HL-60 (cell line): ENCODE measurements around the gene SRGAP3.

Experiments
- DNase-seq, 2 experiments: peaks; one replicate each; pipeline ENCODE4 v3.0.0-alpha.2; 2010 to 2020; ENCODE audit warnings: low read depth in 1 of 2, low spot score in 1 of 2
- H3K27ac ChIP-seq: fragments of 250-450 bp; sonication (Bioruptor Pico); replicated peaks from 2 replicates; pipeline ENCODE4 v1.5.1; 2020; ENCODE audit warnings: mild to moderate bottlenecking, moderate library complexity
- H3K27me3 ChIP-seq: fragments of 250-450 bp; sonication (Bioruptor Pico); 2 replicates; pipeline ENCODE4 v1.5.1; 2021; ENCODE audit warnings: mild to moderate bottlenecking, moderate library complexity; ENCODE audit not compliant: insufficient read depth, poor library complexity, severe bottlenecking
- H3K4me3 ChIP-seq: replicated peaks from 2 replicates; pipeline ENCODE4 v1.5.1; 2011; ENCODE audit warnings: mild to moderate bottlenecking, control low read depth, low read length; ENCODE audit not compliant: insufficient read depth
- GABPA ChIP-seq: IDR thresholded peaks from 2 replicates; pipeline ENCODE4 v1.6.1; 2012; ENCODE audit warnings: low read depth
- POLR2AphosphoS5 ChIP-seq: IDR thresholded peaks from 2 replicates; pipeline ENCODE4 v1.6.1; 2012; ENCODE audit warnings: low read depth
- REST ChIP-seq: IDR thresholded peaks from 2 replicates; pipeline ENCODE4 v1.6.1; 2012; ENCODE audit warnings: low read depth; ENCODE audit not compliant: insufficient replicate concordance
- SPI1 ChIP-seq: IDR thresholded peaks from 2 replicates; pipeline ENCODE4 v1.6.1; 2012; ENCODE audit warnings: low read depth, mild to moderate bottlenecking, borderline replicate concordance
- TF ChIP-seq, protein P1 (sequence below): IDR thresholded peaks from one replicate; pipeline ENCODE4 v1.5.1; 2011; ENCODE audit warnings: low read length, control low read depth, inconsistent platforms; ENCODE audit not compliant: insufficient read depth

Gene SRGAP3

GRCh38 chr3:9153904-9154619 is 95.4 kb downstream of the SRGAP3 start:
- no peak overlapping the region for H3K27ac ChIP-seq
- TF ChIP-seq POLR2AphosphoS5: no peak
- no peak for TF ChIP-seq GABPA
- TF ChIP-seq, protein P1, sequence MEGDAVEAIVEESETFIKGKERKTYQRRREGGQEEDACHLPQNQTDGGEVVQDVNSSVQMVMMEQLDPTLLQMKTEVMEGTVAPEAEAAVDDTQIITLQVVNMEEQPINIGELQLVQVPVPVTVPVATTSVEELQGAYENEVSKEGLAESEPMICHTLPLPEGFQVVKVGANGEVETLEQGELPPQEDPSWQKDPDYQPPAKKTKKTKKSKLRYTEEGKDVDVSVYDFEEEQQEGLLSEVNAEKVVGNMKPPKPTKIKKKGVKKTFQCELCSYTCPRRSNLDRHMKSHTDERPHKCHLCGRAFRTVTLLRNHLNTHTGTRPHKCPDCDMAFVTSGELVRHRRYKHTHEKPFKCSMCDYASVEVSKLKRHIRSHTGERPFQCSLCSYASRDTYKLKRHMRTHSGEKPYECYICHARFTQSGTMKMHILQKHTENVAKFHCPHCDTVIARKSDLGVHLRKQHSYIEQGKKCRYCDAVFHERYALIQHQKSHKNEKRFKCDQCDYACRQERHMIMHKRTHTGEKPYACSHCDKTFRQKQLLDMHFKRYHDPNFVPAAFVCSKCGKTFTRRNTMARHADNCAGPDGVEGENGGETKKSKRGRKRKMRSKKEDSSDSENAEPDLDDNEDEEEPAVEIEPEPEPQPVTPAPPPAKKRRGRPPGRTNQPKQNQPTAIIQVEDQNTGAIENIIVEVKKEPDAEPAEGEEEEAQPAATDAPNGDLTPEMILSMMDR: no peak
- no peak for TF ChIP-seq SPI1
- no peak for TF ChIP-seq REST
- no peak for DNase-seq
- H3K27me3 ChIP-seq: no peaks in the 10 kb centered on the region
- no peak overlapping the region for H3K4me3 ChIP-seq

DNA sequence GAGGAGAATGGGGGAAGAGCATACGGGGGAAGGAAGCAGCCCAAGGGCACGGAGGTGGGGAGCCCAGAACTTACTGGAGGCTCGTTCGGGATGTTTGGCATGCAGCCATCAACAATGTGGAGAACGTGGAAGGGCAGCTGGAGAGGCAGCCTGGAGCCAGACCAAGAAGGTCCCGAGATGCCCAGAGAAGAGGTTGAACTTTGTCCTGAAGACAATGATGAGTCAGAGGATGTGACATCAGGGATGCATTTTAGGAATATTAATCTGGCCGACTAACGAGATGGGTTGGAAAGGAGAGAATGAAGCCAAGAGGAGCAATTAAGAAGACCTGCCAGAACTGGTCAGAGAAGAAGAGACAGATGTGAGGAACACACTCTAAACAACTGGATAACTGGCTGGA is 98.2 kb downstream of the SRGAP3 start:
- TF ChIP-seq, protein P1: no peak
- TF ChIP-seq GABPA (no peak), POLR2AphosphoS5 (no peak), SPI1 (no peak), REST (no peak)
- Histone ChIP-seq H3K27ac (no peak overlapping the region), H3K4me3 (no peak overlapping the region), H3K27me3 (no peaks in the 10 kb centered on the region)
- DNase-seq: no peak

DNA sequence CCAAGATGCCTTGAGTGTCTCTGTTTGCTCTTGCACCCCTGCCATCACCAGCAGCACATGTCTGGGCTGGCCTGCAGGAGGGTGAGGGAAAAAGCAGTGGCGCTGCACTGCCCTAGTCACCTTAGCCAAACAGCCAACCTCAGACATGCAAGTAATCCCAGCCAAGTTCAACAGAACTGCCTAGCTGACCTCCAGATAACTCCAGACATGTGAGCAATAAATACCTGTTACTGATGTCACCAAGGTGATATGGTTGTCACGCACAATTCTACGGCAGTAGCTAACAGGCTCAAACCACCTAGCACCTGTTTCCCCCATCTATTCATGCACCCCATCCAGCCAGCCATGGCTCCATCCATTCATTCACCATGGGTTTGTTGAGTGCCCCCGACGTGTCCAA is 99.9 kb downstream of the SRGAP3 start:
- Histone ChIP-seq H3K27ac (no peak overlapping the region), H3K4me3 (no peak overlapping the region), H3K27me3 (no peaks in the 10 kb centered on the region)
- no peak for DNase-seq
- TF ChIP-seq SPI1 (no peak), REST (no peak), POLR2AphosphoS5 (no peak), GABPA (no peak)
- TF ChIP-seq, protein P1: no peak
